Epithelial cell of proximal tubule (primary cell): ENCODE measurements around the gene NFE2L3. TPM values are rescaled to one million over a fixed set of nuclear protein-coding genes. Genes with fewer than 3 reads are reported as not detected.
"Not testable (repeated sequence)": the region's sequence is repeated elsewhere in the genome, so short reads cannot be mapped to it uniquely, and the experiment has no call there.

Source experiments
- DNase-seq: peaks from one replicate; pipeline ENCODE4 v3.0.0-alpha.2; 2011; ENCODE audit warnings: low read depth
- H3K4me3 ChIP-seq: 2 replicates; pipeline ENCODE4 v1.5.1; 2011; ENCODE audit warnings: low read depth, mild to moderate bottlenecking, low read length
- total RNA-seq: library from RNA; depleted of rRNA; stranded (reverse); fragments of >200 nt; gene quantifications from 2 replicates; pipeline ENCODE4 v1.2.3, GENCODE V29; 2015
- TF ChIP-seq, protein P1 (sequence below): conservative IDR thresholded peaks from 2 replicates; pipeline ENCODE4 v1.5.1; 2012; ENCODE audit warnings: low read depth, mild to moderate bottlenecking, low read length

Gene NFE2L3
- total RNA-seq, 1 donor from 2014 or later: 75.6 TPM

DNA sequence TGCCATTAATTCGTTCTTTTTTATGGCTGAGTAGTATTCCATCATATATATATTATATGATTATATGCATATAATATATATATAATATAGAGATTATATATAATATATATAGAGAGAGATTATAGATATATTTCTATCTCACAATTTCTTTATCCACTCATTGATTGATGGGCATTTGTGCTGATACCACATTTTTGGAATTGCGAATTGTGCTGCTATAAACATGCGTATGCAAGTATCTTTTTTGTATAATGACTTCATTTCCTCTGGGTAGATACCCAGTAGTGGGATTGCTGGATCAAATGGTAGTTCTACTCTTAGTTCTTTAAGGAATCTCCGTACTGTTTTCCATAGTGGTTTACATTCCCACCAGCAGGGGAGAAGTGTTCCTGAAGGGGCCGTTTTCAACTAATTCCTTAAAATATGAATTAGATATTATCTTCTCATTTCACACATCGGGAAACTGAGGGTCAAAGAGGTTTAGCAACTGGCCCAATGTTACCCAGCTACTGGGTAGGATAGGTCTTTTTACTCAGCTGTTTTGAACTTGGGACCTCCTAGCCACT lies 16.5 kb downstream of the NFE2L3 start:
- no peak overlapping the region for H3K4me3 ChIP-seq
- DNase-seq: no peak
- TF ChIP-seq, protein P1, sequence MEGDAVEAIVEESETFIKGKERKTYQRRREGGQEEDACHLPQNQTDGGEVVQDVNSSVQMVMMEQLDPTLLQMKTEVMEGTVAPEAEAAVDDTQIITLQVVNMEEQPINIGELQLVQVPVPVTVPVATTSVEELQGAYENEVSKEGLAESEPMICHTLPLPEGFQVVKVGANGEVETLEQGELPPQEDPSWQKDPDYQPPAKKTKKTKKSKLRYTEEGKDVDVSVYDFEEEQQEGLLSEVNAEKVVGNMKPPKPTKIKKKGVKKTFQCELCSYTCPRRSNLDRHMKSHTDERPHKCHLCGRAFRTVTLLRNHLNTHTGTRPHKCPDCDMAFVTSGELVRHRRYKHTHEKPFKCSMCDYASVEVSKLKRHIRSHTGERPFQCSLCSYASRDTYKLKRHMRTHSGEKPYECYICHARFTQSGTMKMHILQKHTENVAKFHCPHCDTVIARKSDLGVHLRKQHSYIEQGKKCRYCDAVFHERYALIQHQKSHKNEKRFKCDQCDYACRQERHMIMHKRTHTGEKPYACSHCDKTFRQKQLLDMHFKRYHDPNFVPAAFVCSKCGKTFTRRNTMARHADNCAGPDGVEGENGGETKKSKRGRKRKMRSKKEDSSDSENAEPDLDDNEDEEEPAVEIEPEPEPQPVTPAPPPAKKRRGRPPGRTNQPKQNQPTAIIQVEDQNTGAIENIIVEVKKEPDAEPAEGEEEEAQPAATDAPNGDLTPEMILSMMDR: peak; percentile 36

DNA sequence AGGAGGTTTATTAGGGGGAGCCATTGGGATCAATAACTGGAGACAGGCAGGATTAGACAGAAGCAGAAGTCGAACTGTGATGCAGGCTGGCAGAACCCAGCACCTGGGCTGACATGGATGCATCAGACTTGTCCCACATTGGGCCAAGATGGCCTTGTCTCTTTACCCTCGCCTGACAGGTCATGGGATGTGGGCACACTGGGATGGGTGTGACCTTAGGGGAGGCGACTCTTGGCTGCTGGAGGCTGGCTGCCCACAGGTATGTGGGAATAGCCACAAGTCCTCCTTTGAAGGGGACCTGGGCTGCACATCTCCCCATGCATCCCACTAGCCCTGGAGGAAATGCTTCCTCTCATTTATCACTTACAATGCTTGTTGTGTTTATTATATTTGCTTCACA lies 17.3 kb downstream of the NFE2L3 start:
- DNase-seq: no peak
- no peak overlapping the region for H3K4me3 ChIP-seq
- TF ChIP-seq, protein P1: no peak

DNA sequence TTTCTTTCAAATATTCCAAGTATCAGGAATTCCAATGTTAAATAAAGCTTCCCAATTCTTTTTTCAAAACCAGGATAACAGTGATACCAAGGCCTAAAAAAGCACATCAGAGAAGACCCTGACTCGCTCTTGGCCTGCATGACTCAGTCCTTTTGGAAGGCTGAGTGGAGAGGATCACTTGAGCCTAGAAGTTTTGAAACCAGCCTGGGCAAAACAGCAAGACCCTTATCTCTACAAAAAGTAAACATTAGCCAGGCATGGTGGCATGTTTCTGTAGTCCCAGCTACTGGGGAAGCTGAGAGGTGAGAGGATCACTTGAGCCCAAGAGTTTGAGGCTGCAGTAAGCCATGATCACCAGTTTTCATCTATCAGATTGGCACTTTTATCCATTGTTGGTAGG lies 18.7 kb downstream of the NFE2L3 start:
- TF ChIP-seq, protein P1: no peak
- no peak for DNase-seq
- no peak overlapping the region for H3K4me3 ChIP-seq

DNA sequence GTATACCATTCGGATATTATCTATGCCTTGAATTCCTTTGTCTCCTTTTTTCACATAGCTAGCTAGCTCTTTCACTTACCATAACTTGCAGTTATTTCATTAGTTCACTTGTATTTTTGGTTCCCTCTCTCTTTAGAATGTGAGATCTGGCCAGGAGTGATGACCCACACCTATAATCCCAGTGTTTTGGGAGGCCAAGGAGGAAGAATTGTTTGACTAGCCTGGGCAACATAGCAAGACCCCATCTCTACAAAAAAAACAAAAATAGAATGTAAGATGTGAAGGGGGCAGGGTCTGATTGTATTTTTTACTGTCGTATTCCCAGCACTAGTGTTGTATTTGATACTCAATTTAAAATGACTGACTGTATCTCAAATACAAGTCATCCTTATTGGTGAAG lies 19.6 kb downstream of the NFE2L3 start:
- no peak for DNase-seq
- TF ChIP-seq, protein P1: no peak
- H3K4me3 ChIP-seq: no peak overlapping the region

DNA sequence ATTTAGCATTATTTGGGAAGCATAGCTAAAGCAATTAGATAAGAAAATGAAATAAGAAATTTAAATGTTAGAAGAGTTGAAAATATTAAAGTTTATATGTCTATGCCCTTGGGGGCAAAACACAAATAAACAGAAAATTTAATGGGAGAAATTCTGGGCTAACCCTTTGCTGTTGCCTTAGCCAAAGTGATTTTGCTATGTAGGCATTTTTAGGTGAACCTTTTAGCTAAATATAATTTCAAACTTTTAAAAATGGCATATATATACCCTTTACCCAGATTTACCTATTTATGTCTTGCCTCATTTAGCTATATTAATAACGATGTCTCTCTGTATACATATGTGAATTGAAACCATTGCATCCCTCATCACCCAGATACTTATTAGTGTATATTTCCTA lies 20.1 kb downstream of the NFE2L3 start:
- TF ChIP-seq, protein P1: no peak
- no peak overlapping the region for H3K4me3 ChIP-seq
- no peak for DNase-seq

DNA sequence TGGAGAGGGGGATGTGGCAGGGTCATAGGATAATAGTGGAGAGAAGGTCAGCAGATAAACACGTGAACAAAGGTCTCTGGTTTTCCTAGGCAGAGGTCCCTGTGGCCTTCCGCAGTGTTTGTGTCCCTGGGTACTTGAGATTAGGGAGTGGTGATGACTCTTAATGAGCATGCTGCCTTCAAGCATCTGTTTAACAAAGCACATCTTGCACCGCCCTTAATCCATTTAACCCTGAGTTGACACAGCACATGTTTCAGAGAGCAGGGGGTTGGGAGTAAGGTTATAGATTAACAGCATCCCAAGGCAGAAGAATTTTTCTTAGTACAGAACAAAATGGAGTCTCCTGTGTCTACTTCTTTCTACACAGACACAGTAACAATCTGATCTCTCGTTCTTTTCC lies 23.9 kb downstream of the NFE2L3 start:
- not testable (repeated sequence) for H3K4me3 ChIP-seq, DNase-seq

DNA sequence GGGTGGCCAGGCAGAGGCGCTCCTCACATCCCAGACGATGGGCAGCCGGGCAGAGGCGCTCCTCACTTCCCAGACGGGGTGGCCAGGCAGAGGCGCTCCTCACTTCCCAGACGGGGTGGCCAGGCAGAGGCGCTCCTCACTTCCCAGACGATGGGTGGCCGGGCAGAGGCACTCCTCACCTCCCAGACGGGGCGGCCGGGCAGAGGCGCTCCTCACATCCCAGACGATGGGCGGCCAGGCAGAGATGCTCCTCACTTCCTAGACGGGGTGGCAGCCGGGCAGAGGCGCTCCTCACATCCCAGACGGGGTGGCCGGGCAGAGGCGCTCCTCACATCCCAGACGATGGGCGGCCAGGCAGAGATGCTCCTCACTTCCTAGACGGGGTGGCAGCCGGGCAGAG lies 24.7 kb downstream of the NFE2L3 start:
- not testable (repeated sequence) for DNase-seq

DNA sequence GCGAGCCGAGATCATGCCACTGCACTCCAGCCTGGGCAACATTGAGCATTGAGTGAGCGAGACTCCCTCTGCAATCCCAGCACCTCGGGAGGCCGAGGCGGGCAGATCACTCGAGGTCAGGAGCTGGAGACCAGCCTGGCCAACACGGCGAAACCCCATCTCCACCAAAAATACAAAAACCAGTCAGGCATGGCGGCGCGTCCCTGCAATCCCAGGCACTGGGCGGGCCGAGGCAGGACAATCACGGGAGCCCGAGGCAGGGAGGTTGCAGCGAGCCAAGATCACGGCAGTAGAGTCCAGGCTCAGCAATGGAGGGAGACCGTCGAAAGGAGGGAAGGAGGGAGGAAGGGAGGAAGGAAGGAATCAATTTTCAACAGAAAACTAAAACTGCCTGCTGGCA lies 25.3 kb downstream of the NFE2L3 start:
- H3K4me3 ChIP-seq: not testable (repeated sequence)

More for the DNA sequence above, 24.7 kb downstream of the NFE2L3 start:
- H3K4me3 ChIP-seq: not testable (repeated sequence)

More for the DNA sequence above, 25.3 kb downstream of the NFE2L3 start:
- not testable (repeated sequence) for DNase-seq
